GM21447 (cell line): Measurements from ENCODE around the gene TMEM116.
A peak's percentile ranks its signal among the peaks of the same experiment; 100 is the strongest.
"Not testable (repeated sequence)": the region's sequence is repeated elsewhere in the genome, so short reads cannot be mapped to it uniquely, and the experiment has no call there.

Experiments used
- ATAC-seq: cut with Tn5 transposase; IDR thresholded peaks from one replicate; pipeline ENCODE4 v1.9.1; 2021; ENCODE audit not compliant: unreplicated experiment

The TMEM116 gene

GRCh38 chr12:112010415-112011344, 2.3 kb downstream of the TMEM116 start:
- no peak for ATAC-seq

- not testable (repeated sequence) for ATAC-seq
Measured at GRCh38 chr12:112009596-112009995, 3.4 kb downstream of the TMEM116 start.

- no peak for ATAC-seq
Measured at GRCh38 chr12:112008918-112009317, 4.0 kb downstream of the TMEM116 start.

- ATAC-seq: no peak
Measured at GRCh38 chr12:112007945-112008344, 5.0 kb downstream of the TMEM116 start.

GRCh38 chr12:112005419-112006395, 7.3 kb downstream of the TMEM116 start:
- ATAC-seq: no peak

GRCh38 chr12:112004041-112004440, 8.9 kb downstream of the TMEM116 start:
- ATAC-seq: no peak

- ATAC-seq: no peak
Measured at GRCh38 chr12:112001576-112001975, 11.4 kb downstream of the TMEM116 start.

- no peak for ATAC-seq
Measured at GRCh38 chr12:112000820-112001219, 12.1 kb downstream of the TMEM116 start.

GRCh38 chr12:111999129-111999528, 13.8 kb downstream of the TMEM116 start:
- not testable (repeated sequence) for ATAC-seq

GRCh38 chr12:111998015-111998414, 14.9 kb downstream of the TMEM116 start:
- no peak for ATAC-seq

GRCh38 chr12:111997300-111997699, 15.7 kb downstream of the TMEM116 start:
- no peak for ATAC-seq

- no peak for ATAC-seq
Measured at GRCh38 chr12:111995782-111996480, 17.0 kb downstream of the TMEM116 start.

- peak; percentile 56 for ATAC-seq
Measured at GRCh38 chr12:111994211-111995111, 18.5 kb downstream of the TMEM116 start.

GRCh38 chr12:111993292-111994150, 19.4 kb downstream of the TMEM116 start:
- peak; percentile 68 for ATAC-seq

GRCh38 chr12:111992464-111992863, 20.5 kb downstream of the TMEM116 start:
- ATAC-seq: no peak

- no peak for ATAC-seq
Measured at GRCh38 chr12:111991946-111992345, 21.0 kb downstream of the TMEM116 start.

GRCh38 chr12:111991535-111991934, 21.4 kb downstream of the TMEM116 start:
- no peak for ATAC-seq

GRCh38 chr12:111984820-111985219, 28.1 kb downstream of the TMEM116 start:
- no peak for ATAC-seq

GRCh38 chr12:111981987-111982386, 31.0 kb downstream of the TMEM116 start:
- ATAC-seq: no peak
